Mesothelial cell of epicardium (in vitro differentiated cells): Measurements from ENCODE around the gene ALKBH7. TPM values are rescaled to one million over a fixed set of nuclear protein-coding genes. Genes with fewer than 3 reads are reported as not detected.

ENCODE experiments used
- DNase-seq, 2 experiments: peaks; one replicate each; pipeline ENCODE4 v3.0.0; 2021; ENCODE audit warnings: low spot score in 2 of 2; ENCODE audit not compliant: unreplicated experiment in 2 of 2
- H3K27ac Mint-ChIP-seq: 2 replicates; pipeline ENCODE4 v1.8.0; 2021; ENCODE audit warnings: mixed read lengths
- H3K27me3 Mint-ChIP-seq: 2 replicates; pipeline ENCODE4 v1.8.0; 2021; ENCODE audit warnings: low read depth, mixed read lengths
- H3K36me3 Mint-ChIP-seq: 2 replicates; pipeline ENCODE4 v1.8.0; 2021; ENCODE audit warnings: mixed read lengths
- H3K4me1 Mint-ChIP-seq: 2 replicates; pipeline ENCODE4 v1.8.0; 2021; ENCODE audit warnings: mixed read lengths
- H3K4me3 Mint-ChIP-seq: 2 replicates; pipeline ENCODE4 v1.8.0; 2021; ENCODE audit warnings: mild to moderate bottlenecking, moderate library complexity, mixed read lengths
- H3K9me3 Mint-ChIP-seq: 2 replicates; pipeline ENCODE4 v1.8.0; 2021; ENCODE audit warnings: mixed read lengths
- CTCF ChIP-seq: fragments of 200-600 bp; sonication (generic); IDR thresholded peaks from one replicate; pipeline ENCODE4 v1.5.0; 2021; ENCODE audit warnings: antibody characterized with exemption; ENCODE audit not compliant: unreplicated experiment
- total RNA-seq: library from RNA; stranded (reverse); gene quantifications from 3 replicates; pipeline ENCODE4 v1.2.1, GENCODE V29; 2021

Gene ALKBH7
- total RNA-seq, 1 donor from 2014 or later: 83.7 TPM

GRCh38 chr19:6414793-6415590 lies 42.4 kb downstream of the ALKBH7 start:
- Mint-ChIP-seq H3K36me3 (peaks cover 19% of the 10 kb centered on the region), H3K4me1 (peaks cover 8% of the 10 kb centered on the region), H3K9me3 (no peaks in the 10 kb centered on the region), H3K4me3 (no peak overlapping the region), H3K27me3 (no peaks in the 10 kb centered on the region), H3K27ac (no peak overlapping the region)
- no peak for DNase-seq
- no peak for TF ChIP-seq CTCF

GRCh38 chr19:6415591-6416190 lies 43.1 kb downstream of the ALKBH7 start:
- Mint-ChIP-seq H3K4me3 (no peak overlapping the region), H3K36me3 (peaks cover 21% of the 10 kb centered on the region), H3K4me1 (peaks cover 9% of the 10 kb centered on the region), H3K9me3 (no peaks in the 10 kb centered on the region), H3K27me3 (no peaks in the 10 kb centered on the region), H3K27ac (no peak overlapping the region)
- no peak for DNase-seq
- no peak for TF ChIP-seq CTCF

GRCh38 chr19:6416658-6417405 lies 44.2 kb downstream of the ALKBH7 start:
- TF ChIP-seq CTCF: no peak
- H3K27me3 Mint-ChIP-seq: no peaks in the 10 kb centered on the region
- no peak overlapping the region for H3K27ac Mint-ChIP-seq
- H3K9me3 Mint-ChIP-seq: no peaks in the 10 kb centered on the region
- no peak overlapping the region for H3K4me3 Mint-ChIP-seq
- H3K4me1 Mint-ChIP-seq: peaks cover 11% of the 10 kb centered on the region
- H3K36me3 Mint-ChIP-seq: peaks cover 22% of the 10 kb centered on the region
- DNase-seq: no peak

GRCh38 chr19:6417713-6418561 lies 45.3 kb downstream of the ALKBH7 start:
- TF ChIP-seq CTCF: no peak
- Mint-ChIP-seq H3K9me3 (no peaks in the 10 kb centered on the region), H3K27me3 (no peaks in the 10 kb centered on the region), H3K36me3 (peaks cover 22% of the 10 kb centered on the region), H3K4me1 (peaks cover 21% of the 10 kb centered on the region), H3K27ac (no peak overlapping the region), H3K4me3 (no peak overlapping the region)
- no peak for DNase-seq

- Mint-ChIP-seq H3K36me3 (peaks cover 22% of the 10 kb centered on the region), H3K9me3 (no peaks in the 10 kb centered on the region), H3K4me1 (peaks cover 23% of the 10 kb centered on the region), H3K4me3 (no peak overlapping the region), H3K27ac (no peak overlapping the region), H3K27me3 (no peaks in the 10 kb centered on the region)
- no peak for DNase-seq
- TF ChIP-seq CTCF: no peak
These were observed 46.0 kb downstream of the ALKBH7 start for GRCh38 chr19:6418562-6418932.
